Natural killer cell (primary cell): Measurements from ENCODE around the gene MISP. TPM values are rescaled to one million over a fixed set of nuclear protein-coding genes. Genes with fewer than 3 reads are reported as not detected.

Experiments used
- ATAC-seq, 3 donors: fragments of 150-1000 bp in 2 of 3; fragments of 200-7000 bp in 1 of 3; cut with Tn5 transposase; 1 replicate in 1 of 3; 2 replicates in 2 of 3; pipeline ENCODE4 v1.10.0; 2021; ENCODE audit warnings: mild to moderate bottlenecking in 2 of 3, moderate library complexity in 2 of 3
- DNase-seq, 2 donors: peaks; one replicate each; pipeline versions ENCODE4 v3.0.0 to v3.0.0-alpha.2; 2013 to 2021; ENCODE audit warnings: mixed read lengths in 1 of 2
- H3K27ac ChIP-seq: one replicate; pipeline ENCODE4 v1.5.1; 2013; ENCODE audit warnings: mild to moderate bottlenecking, low read length
- H3K27me3 ChIP-seq: one replicate; pipeline ENCODE4 v1.6.1; 2013; ENCODE audit warnings: low read length; ENCODE audit not compliant: control insufficient read depth, insufficient read depth
- H3K36me3 ChIP-seq: one replicate; pipeline ENCODE4 v1.6.1; 2013; ENCODE audit warnings: low read length; ENCODE audit not compliant: control insufficient read depth, insufficient read depth
- H3K4me1 ChIP-seq: one replicate; pipeline ENCODE4 v1.6.1; 2013; ENCODE audit warnings: low read length; ENCODE audit not compliant: control insufficient read depth, insufficient read depth
- H3K4me3 ChIP-seq: one replicate; pipeline ENCODE4 v1.5.1; 2013; ENCODE audit warnings: low read length
- H3K9me3 ChIP-seq: one replicate; pipeline ENCODE4 v1.6.1; 2013; ENCODE audit warnings: low read length; ENCODE audit not compliant: control insufficient read depth, insufficient read depth
- H3K27ac Mint-ChIP-seq, 2 donors: one replicate each; pipeline ENCODE4 v1.8.0; 2022; ENCODE audit warnings: mild to moderate bottlenecking in 2 of 2, mixed read lengths in 2 of 2, moderate library complexity in 1 of 2
- H3K27me3 Mint-ChIP-seq, 2 donors: one replicate each; pipeline ENCODE4 v1.8.0; 2022; ENCODE audit warnings: low read depth in 2 of 2, mixed read lengths in 2 of 2
- H3K36me3 Mint-ChIP-seq: one replicate; pipeline ENCODE4 v1.8.0; 2022; ENCODE audit warnings: mixed read lengths
- H3K4me1 Mint-ChIP-seq, 2 donors: one replicate each; pipeline ENCODE4 v1.8.0; 2022; ENCODE audit warnings: mixed read lengths in 2 of 2
- H3K4me3 Mint-ChIP-seq: one replicate; pipeline ENCODE4 v1.8.0; 2022; ENCODE audit warnings: mild to moderate bottlenecking, moderate library complexity, mixed read lengths
- H3K9me3 Mint-ChIP-seq, 2 donors: one replicate each; pipeline ENCODE4 v1.8.0; 2022; ENCODE audit warnings: mixed read lengths in 2 of 2
- WGBS: methylation state at CpG from one replicate; pipeline ENCODE4 v1.1.7; 2013; ENCODE audit warnings: missing lambda C conversion rate; ENCODE audit not compliant: insufficient coverage; 5-methylcytosine and 5-hydroxymethylcytosine counted together
- intact Hi-C: fragments of 100-400 bp; cut with micrococcal nuclease; formaldehyde crosslinking; loops from one replicate; pipeline ENCODE4 v1.14.2; 2022
- total RNA-seq, 4 donors: library from RNA; stranded (reverse); fragments of 120-200 nt in 1 of 4; gene quantifications; one replicate each; pipeline versions ENCODE4 v1.2.3 to v1.2.4, GENCODE V29; 2013 to 2022
- TF ChIP-seq, protein P1 (sequence below): fragments of 200-600 bp; IDR thresholded peaks from one replicate; pipeline ENCODE4 v1.8.0; 2022; ENCODE audit warnings: antibody characterized with exemption

MISP gene
- total RNA-seq, 3 donors from 2014 or later (not counting 1 experiment from before 2014, with no cell fraction given): not detected

DNA sequence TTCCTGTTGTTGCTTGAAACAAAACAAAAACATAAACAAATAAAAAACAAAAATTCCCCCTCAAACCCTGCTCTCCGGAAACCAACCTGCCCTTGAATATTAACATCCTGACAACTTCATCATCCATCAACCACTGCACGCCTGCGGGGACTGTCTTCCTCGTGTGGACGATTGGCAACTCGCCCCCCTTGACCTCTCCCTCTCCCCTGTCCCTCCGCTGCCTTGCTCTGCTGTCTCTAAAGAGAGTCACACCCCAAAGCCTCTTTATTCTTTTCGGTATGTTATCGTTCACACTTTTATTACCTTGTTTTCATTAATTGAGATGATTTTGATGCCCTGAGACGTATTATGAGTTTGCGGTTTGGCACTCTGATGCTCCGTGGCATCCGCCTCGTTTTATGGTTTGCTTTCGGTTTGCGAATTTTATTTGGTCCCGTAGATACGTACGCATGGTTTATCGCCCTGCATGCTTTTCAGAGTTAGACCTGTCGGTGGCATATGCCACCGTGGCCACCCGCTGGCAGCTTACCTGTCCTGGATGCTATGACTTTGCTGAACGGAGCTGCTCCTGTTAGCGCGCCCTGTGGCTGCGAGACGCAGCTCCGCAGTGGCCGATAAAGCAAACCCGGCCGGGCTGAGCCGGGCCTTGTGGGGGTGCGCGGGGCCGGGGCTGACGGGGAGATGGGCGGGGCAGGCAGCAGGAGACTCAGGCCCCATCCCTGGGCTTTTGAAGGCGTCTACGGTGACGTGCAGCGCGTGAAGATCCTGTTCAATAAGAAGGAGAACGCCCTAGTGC is 56.9 kb downstream of the MISP start:
- no peaks in the 10 kb centered on the region for H3K9me3 Mint-ChIP-seq
- peaks cover 12% of the 10 kb centered on the region in 2 donors for H3K4me1 Mint-ChIP-seq
- no peak overlapping the region for H3K4me3 Mint-ChIP-seq
- WGBS: 95% methylated on average over 44 of the region's 44 CpGs
- TF ChIP-seq, protein P1, sequence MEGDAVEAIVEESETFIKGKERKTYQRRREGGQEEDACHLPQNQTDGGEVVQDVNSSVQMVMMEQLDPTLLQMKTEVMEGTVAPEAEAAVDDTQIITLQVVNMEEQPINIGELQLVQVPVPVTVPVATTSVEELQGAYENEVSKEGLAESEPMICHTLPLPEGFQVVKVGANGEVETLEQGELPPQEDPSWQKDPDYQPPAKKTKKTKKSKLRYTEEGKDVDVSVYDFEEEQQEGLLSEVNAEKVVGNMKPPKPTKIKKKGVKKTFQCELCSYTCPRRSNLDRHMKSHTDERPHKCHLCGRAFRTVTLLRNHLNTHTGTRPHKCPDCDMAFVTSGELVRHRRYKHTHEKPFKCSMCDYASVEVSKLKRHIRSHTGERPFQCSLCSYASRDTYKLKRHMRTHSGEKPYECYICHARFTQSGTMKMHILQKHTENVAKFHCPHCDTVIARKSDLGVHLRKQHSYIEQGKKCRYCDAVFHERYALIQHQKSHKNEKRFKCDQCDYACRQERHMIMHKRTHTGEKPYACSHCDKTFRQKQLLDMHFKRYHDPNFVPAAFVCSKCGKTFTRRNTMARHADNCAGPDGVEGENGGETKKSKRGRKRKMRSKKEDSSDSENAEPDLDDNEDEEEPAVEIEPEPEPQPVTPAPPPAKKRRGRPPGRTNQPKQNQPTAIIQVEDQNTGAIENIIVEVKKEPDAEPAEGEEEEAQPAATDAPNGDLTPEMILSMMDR: no peak
- peak overlapping the region; percentile 34 to 59 for H3K27ac Mint-ChIP-seq
- H3K27me3 Mint-ChIP-seq: no peaks in the 10 kb centered on the region
- Histone ChIP-seq H3K27ac (no peak overlapping the region), H3K36me3 (peaks cover 78% of the 10 kb centered on the region), H3K27me3 (no peaks in the 10 kb centered on the region), H3K4me1 (peaks cover 5% of the 10 kb centered on the region), H3K9me3 (no peaks in the 10 kb centered on the region), H3K4me3 (no peak overlapping the region)
- H3K36me3 Mint-ChIP-seq: peaks cover 8% of the 10 kb centered on the region
- no peak for DNase-seq
- no peak for ATAC-seq
- intact Hi-C loops: no loop called here

DNA sequence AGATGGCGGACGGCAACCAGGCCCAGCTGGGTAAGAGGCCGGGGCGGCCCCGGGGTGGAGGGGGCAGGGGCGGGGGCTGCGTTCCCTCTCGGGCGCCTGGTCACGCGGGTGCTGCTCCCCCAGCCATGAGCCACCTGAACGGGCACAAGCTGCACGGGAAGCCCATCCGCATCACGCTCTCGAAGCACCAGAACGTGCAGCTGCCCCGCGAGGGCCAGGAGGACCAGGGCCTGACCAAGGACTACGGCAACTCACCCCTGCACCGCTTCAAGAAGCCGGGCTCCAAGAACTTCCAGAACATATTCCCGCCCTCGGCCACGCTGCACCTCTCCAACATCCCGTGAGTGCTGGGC is 57.5 kb downstream of the MISP start:
- ATAC-seq (no peak), DNase-seq (no peak)
- Mint-ChIP-seq H3K9me3 (no peaks in the 10 kb centered on the region), H3K27ac (no peak overlapping the region), H3K4me1 (peaks cover 6 to 11% of the 10 kb centered on the region in 2 donors), H3K27me3 (no peaks in the 10 kb centered on the region), H3K36me3 (peaks cover 8% of the 10 kb centered on the region), H3K4me3 (no peak overlapping the region)
- intact Hi-C loops: no loop called here
- H3K4me3 ChIP-seq: no peak overlapping the region
- peaks cover 74% of the 10 kb centered on the region for H3K36me3 ChIP-seq
- no peak overlapping the region for H3K27ac ChIP-seq
- TF ChIP-seq, protein P1: no peak
- WGBS: 97% methylated on average over 26 of the region's 26 CpGs
- no peaks in the 10 kb centered on the region for H3K27me3 ChIP-seq
- H3K9me3 ChIP-seq: no peaks in the 10 kb centered on the region
- peaks cover 3% of the 10 kb centered on the region for H3K4me1 ChIP-seq

DNA sequence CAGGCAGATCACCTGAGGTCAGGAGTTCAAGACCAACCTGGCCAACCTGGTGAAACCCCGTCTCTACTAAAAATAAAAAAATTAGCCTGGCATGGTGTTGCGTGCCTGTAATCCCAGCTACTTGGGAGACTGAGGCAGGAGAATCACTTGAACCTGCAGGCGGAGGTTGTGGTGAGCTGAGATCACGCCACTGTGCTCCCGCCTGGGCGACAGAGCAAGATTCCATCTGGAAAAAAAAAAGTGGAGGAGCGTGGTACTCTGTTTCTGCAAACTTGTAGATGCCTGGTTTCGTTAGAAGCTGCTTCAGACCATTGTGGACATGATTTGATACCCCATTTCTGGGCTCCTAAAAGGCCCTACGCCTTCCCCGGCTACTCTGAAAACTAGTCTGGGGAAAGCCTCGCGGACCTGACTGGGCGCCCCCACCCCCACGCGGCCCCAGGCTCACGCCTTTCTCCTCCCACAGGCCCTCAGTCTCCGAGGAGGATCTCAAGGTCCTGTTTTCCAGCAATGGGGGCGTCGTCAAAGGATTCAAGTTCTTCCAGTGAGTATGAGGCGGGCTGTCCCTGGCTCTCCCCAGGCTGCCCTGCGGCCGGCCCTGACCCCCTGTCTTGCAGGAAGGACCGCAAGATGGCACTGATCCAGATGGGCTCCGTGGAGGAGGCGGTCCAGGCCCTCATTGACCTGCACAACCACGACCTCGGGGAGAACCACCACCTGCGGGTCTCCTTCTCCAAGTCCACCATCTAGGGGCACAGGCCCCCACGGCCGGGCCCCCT is 59.4 kb downstream of the MISP start:
- H3K27ac Mint-ChIP-seq: no peak overlapping the region
- 92% methylated on average over 30 of the region's 30 CpGs for WGBS
- peaks cover 8% of the 10 kb centered on the region for H3K36me3 Mint-ChIP-seq
- H3K27me3 Mint-ChIP-seq: no peaks in the 10 kb centered on the region
- no peaks in the 10 kb centered on the region for H3K27me3 ChIP-seq
- DNase-seq: no peak
- H3K4me1 Mint-ChIP-seq: peaks cover 6% of the 10 kb centered on the region in 2 donors
- no peak for ATAC-seq
- no peak overlapping the region for H3K4me3 ChIP-seq
- TF ChIP-seq, protein P1: no peak
- no peak overlapping the region for H3K4me3 Mint-ChIP-seq
- no peaks in the 10 kb centered on the region for H3K4me1 ChIP-seq
- no peaks in the 10 kb centered on the region for H3K9me3 ChIP-seq
- intact Hi-C loops: no loop called here
- no peaks in the 10 kb centered on the region for H3K9me3 Mint-ChIP-seq
- no peak overlapping the region for H3K27ac ChIP-seq
- peaks cover 59% of the 10 kb centered on the region for H3K36me3 ChIP-seq
